Kidney epithelial cell (primary cell): ENCODE measurements around the gene SRGAP1. TPM values are rescaled to one million over a fixed set of nuclear protein-coding genes. Genes with fewer than 3 reads are reported as not detected.

ENCODE experiments used
- DNase-seq: peaks from one replicate; pipeline ENCODE4 v3.0.0-alpha.2; 2010; ENCODE audit warnings: low read depth
- H3K27me3 ChIP-seq: 2 replicates; pipeline ENCODE4 v1.6.0; 2011; ENCODE audit warnings: low read length; ENCODE audit not compliant: control insufficient read depth, insufficient read depth
- H3K36me3 ChIP-seq: 2 replicates; pipeline ENCODE4 v1.5.1; 2011; ENCODE audit warnings: low read length; ENCODE audit not compliant: control insufficient read depth, insufficient read depth
- H3K4me3 ChIP-seq: 2 replicates; pipeline ENCODE4 v1.5.1; 2011; ENCODE audit warnings: low read depth, mild to moderate bottlenecking, control low read depth, low read length
- CTCF ChIP-seq: IDR thresholded peaks from 2 replicates; pipeline ENCODE4 v1.5.1; 2011; ENCODE audit warnings: mild to moderate bottlenecking, moderate library complexity, low read length, control low read depth, inconsistent platforms; ENCODE audit not compliant: insufficient read depth, poor library complexity, severe bottlenecking
- total RNA-seq: library from RNA; depleted of rRNA; stranded (reverse); fragments of >200 nt; gene quantifications from 2 replicates; pipeline ENCODE4 v1.2.3, GENCODE V29; 2015

The SRGAP1 gene
- total RNA-seq, 1 donor from 2014 or later, result 28.9 TPM

- Histone ChIP-seq H3K27me3 (no peaks in the 10 kb centered on the region), H3K4me3 (no peak overlapping the region), H3K36me3 (peaks cover 1% of the 10 kb centered on the region)
- TF ChIP-seq CTCF, result no peak
- DNase-seq, result no peak
These were observed 154.1 kb downstream of the SRGAP1 start for GRCh38 chr12:63998584-63998983.

GRCh38 chr12:63999853-64000252 is 155.4 kb downstream of the SRGAP1 start:
- H3K4me3 ChIP-seq, result no peak overlapping the region
- H3K36me3 ChIP-seq, result peaks cover 1% of the 10 kb centered on the region
- TF ChIP-seq CTCF, result no peak

GRCh38 chr12:64001439-64001838 is 156.9 kb downstream of the SRGAP1 start:
- TF ChIP-seq CTCF, result no peak
- Histone ChIP-seq H3K4me3 (no peak overlapping the region), H3K27me3 (no peaks in the 10 kb centered on the region), H3K36me3 (peaks cover 1% of the 10 kb centered on the region)
- no peak for DNase-seq

More at GRCh38 chr12:63999853-64000252, 155.4 kb downstream of the SRGAP1 start:
- DNase-seq, result no peak
- no peaks in the 10 kb centered on the region for H3K27me3 ChIP-seq

GRCh38 chr12:64004641-64005040 is 160.1 kb downstream of the SRGAP1 start:
- peaks cover 1% of the 10 kb centered on the region for H3K36me3 ChIP-seq
- no peak overlapping the region for H3K4me3 ChIP-seq
- DNase-seq, result no peak
- H3K27me3 ChIP-seq, result no peaks in the 10 kb centered on the region
- no peak for TF ChIP-seq CTCF

- Histone ChIP-seq H3K4me3 (no peak overlapping the region), H3K36me3 (peaks cover under 1% of the 10 kb centered on the region), H3K27me3 (no peaks in the 10 kb centered on the region)
- no peak for TF ChIP-seq CTCF
- peak; percentile 47 for DNase-seq
These were observed 161.8 kb downstream of the SRGAP1 start for GRCh38 chr12:64006211-64006825.

GRCh38 chr12:64007853-64008252 is 163.4 kb downstream of the SRGAP1 start:
- DNase-seq, result no peak
- no peaks in the 10 kb centered on the region for H3K27me3 ChIP-seq
- TF ChIP-seq CTCF, result no peak
- H3K4me3 ChIP-seq, result no peak overlapping the region
- no peaks in the 10 kb centered on the region for H3K36me3 ChIP-seq
